Stimulated activated CD4-positive, alpha-beta T cell treated with anti-CD3 and anti-CD28 coated beads, TNF-alpha, amount 100 ng/mL, for 4 hours (primary cell): ENCODE data around the gene EML3.
"Not testable (repeated sequence)": the region's sequence is repeated elsewhere in the genome, so short reads cannot be mapped to it uniquely, and the experiment has no call there.

Source experiments
- DNase-seq, 3 experiments: peaks; one replicate each; pipeline ENCODE4 v3.0.0-alpha.2; 2020; ENCODE audit warnings: low read depth in 3 of 3

EML3 gene

GRCh38 chr11:62573592-62574362 lies 38.8 kb downstream of the EML3 start, which contains the start of gene EEF1G:
EEF1G (minus strand) TSS chr11:62573891; CDS start chr11:62573842, 49 bp downstream.
- DNase-seq, result peak; percentile 91 to 96 (median 95)

GRCh38 chr11:62573006-62573591 lies 39.5 kb downstream of the EML3 start:
- DNase-seq, result no peak

GRCh38 chr11:62572431-62572830 lies 40.1 kb downstream of the EML3 start:
- no peak for DNase-seq

- not testable (repeated sequence) for DNase-seq
Measured at GRCh38 chr11:62571493-62571892, 41.1 kb downstream of the EML3 start.

- not testable (repeated sequence) for DNase-seq
Measured at GRCh38 chr11:62570903-62571302, 41.7 kb downstream of the EML3 start.

- DNase-seq, result no peak
Measured at GRCh38 chr11:62569611-62570010, 43.0 kb downstream of the EML3 start.

- no peak for DNase-seq
Measured at GRCh38 chr11:62567018-62567633, 45.4 kb downstream of the EML3 start.

- DNase-seq, result no peak
Measured at GRCh38 chr11:62566247-62566646, 46.3 kb downstream of the EML3 start.

GRCh38 chr11:62565100-62565802 lies 47.3 kb downstream of the EML3 start:
- DNase-seq, result no peak

- not testable (repeated sequence) for DNase-seq
Measured at GRCh38 chr11:62561677-62562230, 50.8 kb downstream of the EML3 start.

GRCh38 chr11:62560566-62561103 lies 51.9 kb downstream of the EML3 start:
- DNase-seq, result peak; percentile 38 to 76 (median 71)

- not testable (repeated sequence) for DNase-seq
Measured at GRCh38 chr11:62559626-62560025, 52.9 kb downstream of the EML3 start.

GRCh38 chr11:62559204-62559603 lies 53.4 kb downstream of the EML3 start:
- DNase-seq, result no peak

GRCh38 chr11:62558669-62559068 lies 53.9 kb downstream of the EML3 start:
- no peak for DNase-seq

- DNase-seq, result no peak
Measured at GRCh38 chr11:62556875-62557631, 55.5 kb downstream of the EML3 start.

- DNase-seq, result peak in 1 of 3 experiments; percentile 58
Measured at GRCh38 chr11:62556108-62556874, 56.3 kb downstream of the EML3 start.

GRCh38 chr11:62555464-62556107 lies 57.0 kb downstream of the EML3 start:
- DNase-seq, result no peak

GRCh38 chr11:62554387-62555167 lies 58.0 kb downstream of the EML3 start:
- DNase-seq, result no peak
